ENCODE measurements around the gene KCNJ9. TPM values are rescaled to one million over a fixed set of nuclear protein-coding genes. Genes with fewer than 3 reads are reported as not detected.

The KCNJ9 gene
- total and polyA plus RNA-seq, 2 experiments from 2014 or later: 0.24 to 0.34 TPM

- Histone ChIP-seq H3K4me3 (peak overlapping the region; percentile 53; the same call in 1 of the 2 replicates), H2AFZ (peak overlapping the region; percentile 90; the same call in 1 of the 2 replicates), H3K36me3 (ENCODE audit: insufficient read depth) (no peaks in the 10 kb centered on the region), H3K9me2 (ENCODE audit: insufficient read depth) (no peaks in the 10 kb centered on the region), H3K4me1 (ENCODE audit: insufficient read depth) (peaks cover 48% of the 10 kb centered on the region), H3K4me2 (peak overlapping the region; percentile 82), H3F3A (replicated peaks; ENCODE audit: low read depth) (no peaks in the 10 kb centered on the region), H4K20me1 (replicated peaks; ENCODE audit: insufficient read depth) (no peaks in the 10 kb centered on the region), H3K27ac (ENCODE audit: low read depth) (no peak overlapping the region), H3K27me3 (ENCODE audit: insufficient read depth) (no peaks in the 10 kb centered on the region), H3K79me2 (replicated peaks; ENCODE audit: insufficient read depth) (peaks cover 4% of the 10 kb centered on the region; the same call in 1 of the 2 replicates)
- H3K9me3 Mint-ChIP-seq: no peaks in the 10 kb centered on the region
- no peak overlapping the region; the same call in 1 of the 2 replicates for H3K27ac Mint-ChIP-seq
- TF ChIP-seq CTCF (conservative IDR thresholded peaks at IDR 0.05; ENCODE audit: low read depth in 2 of 2): 0 out of 4 replicates have a peak, but pooled peaks of 1 of the 2 experiments have one; percentile 17
- no peak for TF ChIP-seq ZNF114 (CRISPR knock-in tag; IDR thresholded peaks at IDR 0.05)
- no peak for TF ChIP-seq NANOG (IDR thresholded peaks at IDR 0.05; ENCODE audit: borderline replicate concordance)
- ATAC-seq (no peak), DNase-seq (ENCODE audit: low spot score) (no peak)
- H3K36me3 Mint-ChIP-seq (ENCODE audit: low read depth): peaks cover 14% of the 10 kb centered on the region
- H3K4me3 Mint-ChIP-seq: peak overlapping the region; percentile 79
- H3K4me1 Mint-ChIP-seq: peaks cover 68% of the 10 kb centered on the region
- H3K27me3 Mint-ChIP-seq (ENCODE audit: insufficient read depth, low read depth, poor library complexity): peaks cover 15% of the 10 kb centered on the region
These were observed 35.2 kb downstream of the KCNJ9 start for GRCh38 chr1:160116283-160117147.

GRCh38 chr1:160117300-160117699 is 36.0 kb downstream of the KCNJ9 start:
- H3K4me3 ChIP-seq: peak overlapping the region; percentile 53; the same call in 1 of the 2 replicates
- peak overlapping the region; percentile 82 for H3K4me2 ChIP-seq
- peaks cover 65% of the 10 kb centered on the region for H3K4me1 Mint-ChIP-seq
- peaks cover 22% of the 10 kb centered on the region for H3K36me3 Mint-ChIP-seq (ENCODE audit: low read depth)
- peaks cover 48% of the 10 kb centered on the region for H3K4me1 ChIP-seq (ENCODE audit: insufficient read depth)
- no peak for ATAC-seq
- H3K4me3 Mint-ChIP-seq: peak overlapping the region; percentile 79
- H3K9me2 ChIP-seq (ENCODE audit: insufficient read depth): no peaks in the 10 kb centered on the region
- H3K27ac Mint-ChIP-seq: peak overlapping the region; percentile 2; the same call in 1 of the 2 replicates
- no peak overlapping the region for H2AFZ ChIP-seq
- no peaks in the 10 kb centered on the region for H3K27me3 ChIP-seq (ENCODE audit: insufficient read depth)
- no peaks in the 10 kb centered on the region for H4K20me1 ChIP-seq (replicated peaks; ENCODE audit: insufficient read depth)
- peaks cover 4% of the 10 kb centered on the region; the same call in 1 of the 2 replicates for H3K79me2 ChIP-seq (replicated peaks; ENCODE audit: insufficient read depth)
- H3K9me3 Mint-ChIP-seq: no peaks in the 10 kb centered on the region
- TF ChIP-seq CTCF (conservative IDR thresholded peaks at IDR 0.05; ENCODE audit: low read depth in 2 of 2) (no peak), ZNF462 (CRISPR knock-in tag; IDR thresholded peaks at IDR 0.05) (no peak)
- H3K27ac ChIP-seq (ENCODE audit: low read depth): no peak overlapping the region
- DNase-seq (ENCODE audit: low spot score): no peak
- H3K27me3 Mint-ChIP-seq (ENCODE audit: insufficient read depth, low read depth, poor library complexity): peaks cover 13% of the 10 kb centered on the region
- H3K36me3 ChIP-seq (ENCODE audit: insufficient read depth): no peaks in the 10 kb centered on the region
- H3F3A ChIP-seq (replicated peaks; ENCODE audit: low read depth): no peaks in the 10 kb centered on the region
